ENCODE measurements around the gene DHRSX.

The DHRSX gene

DNA sequence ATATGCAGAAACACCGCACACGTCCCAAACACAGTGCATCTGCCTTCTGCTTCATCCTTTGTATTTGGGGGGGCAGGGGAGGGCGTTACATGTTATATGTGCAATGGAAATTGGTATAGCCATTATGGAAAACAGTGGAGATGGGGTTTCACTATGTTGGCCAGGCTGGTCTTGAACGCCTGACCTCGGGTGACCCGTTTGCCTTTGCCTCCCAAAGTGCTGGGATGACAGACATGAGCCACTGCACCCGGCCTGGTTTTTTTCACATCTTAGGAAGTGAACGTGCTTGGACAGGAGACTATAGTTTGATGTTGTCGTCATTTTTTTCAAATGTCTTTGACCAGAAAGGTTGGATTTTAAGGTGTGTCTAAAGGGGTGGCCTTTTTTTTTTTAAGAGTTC lies 88.6 kb downstream of the DHRSX start:
- no peak for ATAC-seq
- TF ChIP-seq ZC3H10 (CRISPR knock-in tag; IDR thresholded peaks at IDR 0.05) (no peak), ZNF70 (CRISPR knock-in tag; IDR thresholded peaks at IDR 0.05) (no peak), ESRRG (CRISPR knock-in tag; IDR thresholded peaks at IDR 0.05) (no peak), PATZ1 (CRISPR knock-in tag; IDR thresholded peaks at IDR 0.05; ENCODE audit: borderline replicate concordance) (no peak), PPARA (CRISPR knock-in tag; IDR thresholded peaks at IDR 0.05; ENCODE audit: borderline replicate concordance) (no peak), ZFP3 (CRISPR knock-in tag; IDR thresholded peaks at IDR 0.05) (no peak), ARNTL (CRISPR knock-in tag; IDR thresholded peaks at IDR 0.05; ENCODE audit: borderline replicate concordance, low read depth) (no peak), CSDC2 (CRISPR knock-in tag; IDR thresholded peaks at IDR 0.05) (no peak), CREB5 (CRISPR knock-in tag; IDR thresholded peaks at IDR 0.05; ENCODE audit: low read depth) (no peak), CSRNP3 (CRISPR knock-in tag; IDR thresholded peaks at IDR 0.05) (no peak), RARB (CRISPR knock-in tag; IDR thresholded peaks at IDR 0.05) (no peak), ZNF8 (CRISPR knock-in tag; IDR thresholded peaks at IDR 0.05) (no peak), SNAI2 (CRISPR knock-in tag; IDR thresholded peaks at IDR 0.05) (no peak), BACH2 (CRISPR knock-in tag; IDR thresholded peaks at IDR 0.05; ENCODE audit: borderline replicate concordance) (no peak)
- TF ChIP-seq, protein P1, sequence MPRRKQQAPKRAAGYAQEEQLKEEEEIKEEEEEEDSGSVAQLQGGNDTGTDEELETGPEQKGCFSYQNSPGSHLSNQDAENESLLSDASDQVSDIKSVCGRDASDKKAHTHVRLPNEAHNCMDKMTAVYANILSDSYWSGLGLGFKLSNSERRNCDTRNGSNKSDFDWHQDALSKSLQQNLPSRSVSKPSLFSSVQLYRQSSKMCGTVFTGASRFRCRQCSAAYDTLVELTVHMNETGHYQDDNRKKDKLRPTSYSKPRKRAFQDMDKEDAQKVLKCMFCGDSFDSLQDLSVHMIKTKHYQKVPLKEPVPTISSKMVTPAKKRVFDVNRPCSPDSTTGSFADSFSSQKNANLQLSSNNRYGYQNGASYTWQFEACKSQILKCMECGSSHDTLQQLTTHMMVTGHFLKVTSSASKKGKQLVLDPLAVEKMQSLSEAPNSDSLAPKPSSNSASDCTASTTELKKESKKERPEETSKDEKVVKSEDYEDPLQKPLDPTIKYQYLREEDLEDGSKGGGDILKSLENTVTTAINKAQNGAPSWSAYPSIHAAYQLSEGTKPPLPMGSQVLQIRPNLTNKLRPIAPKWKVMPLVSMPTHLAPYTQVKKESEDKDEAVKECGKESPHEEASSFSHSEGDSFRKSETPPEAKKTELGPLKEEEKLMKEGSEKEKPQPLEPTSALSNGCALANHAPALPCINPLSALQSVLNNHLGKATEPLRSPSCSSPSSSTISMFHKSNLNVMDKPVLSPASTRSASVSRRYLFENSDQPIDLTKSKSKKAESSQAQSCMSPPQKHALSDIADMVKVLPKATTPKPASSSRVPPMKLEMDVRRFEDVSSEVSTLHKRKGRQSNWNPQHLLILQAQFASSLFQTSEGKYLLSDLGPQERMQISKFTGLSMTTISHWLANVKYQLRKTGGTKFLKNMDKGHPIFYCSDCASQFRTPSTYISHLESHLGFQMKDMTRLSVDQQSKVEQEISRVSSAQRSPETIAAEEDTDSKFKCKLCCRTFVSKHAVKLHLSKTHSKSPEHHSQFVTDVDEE (CRISPR knock-in tag; IDR thresholded peaks at IDR 0.05): no peak
- TF ChIP-seq, protein P2, sequence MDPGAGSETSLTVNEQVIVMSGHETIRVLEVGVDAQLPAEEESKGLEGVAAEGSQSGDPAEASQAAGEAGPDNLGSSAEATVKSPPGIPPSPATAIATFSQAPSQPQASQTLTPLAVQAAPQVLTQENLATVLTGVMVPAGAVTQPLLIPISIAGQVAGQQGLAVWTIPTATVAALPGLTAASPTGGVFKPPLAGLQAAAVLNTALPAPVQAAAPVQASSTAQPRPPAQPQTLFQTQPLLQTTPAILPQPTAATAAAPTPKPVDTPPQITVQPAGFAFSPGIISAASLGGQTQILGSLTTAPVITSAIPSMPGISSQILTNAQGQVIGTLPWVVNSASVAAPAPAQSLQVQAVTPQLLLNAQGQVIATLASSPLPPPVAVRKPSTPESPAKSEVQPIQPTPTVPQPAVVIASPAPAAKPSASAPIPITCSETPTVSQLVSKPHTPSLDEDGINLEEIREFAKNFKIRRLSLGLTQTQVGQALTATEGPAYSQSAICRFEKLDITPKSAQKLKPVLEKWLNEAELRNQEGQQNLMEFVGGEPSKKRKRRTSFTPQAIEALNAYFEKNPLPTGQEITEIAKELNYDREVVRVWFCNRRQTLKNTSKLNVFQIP (CRISPR knock-in tag; IDR thresholded peaks at IDR 0.05; ENCODE audit: borderline replicate concordance, low read depth): no peak

DNA sequence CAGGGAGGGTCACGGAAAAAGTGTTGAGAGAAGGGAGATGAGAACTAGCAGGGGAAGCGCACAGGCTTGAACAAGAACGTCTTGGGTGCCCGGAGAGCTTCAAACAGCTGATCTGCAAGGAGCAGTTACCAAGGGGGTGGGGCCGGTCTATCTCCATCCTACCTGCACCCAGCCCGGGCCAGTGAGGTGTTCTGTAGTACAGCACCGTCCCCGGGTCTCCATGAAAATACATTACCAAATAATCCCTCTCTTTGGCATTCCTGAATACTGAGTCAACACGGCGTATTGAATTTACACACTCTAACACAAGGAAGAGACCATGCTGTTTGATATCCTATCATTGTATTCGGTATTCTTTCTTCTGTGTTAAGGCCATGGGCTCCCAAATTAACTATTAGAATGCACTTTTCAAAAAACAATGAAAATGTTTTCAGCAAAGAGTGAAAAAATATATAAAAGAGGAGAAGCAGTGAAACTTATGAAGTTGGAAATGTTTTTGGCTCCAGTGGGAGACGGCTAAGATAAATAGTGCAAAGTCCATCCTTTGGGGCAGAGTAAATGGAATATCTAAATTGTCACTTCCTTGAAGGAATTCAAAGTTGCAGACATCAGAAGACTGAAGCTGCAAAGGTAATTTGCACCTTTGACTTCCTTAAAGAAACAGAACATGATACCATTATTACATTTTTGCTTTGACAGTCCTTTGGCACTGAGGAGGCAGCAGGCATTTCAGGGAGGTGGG lies 90.3 kb downstream of the DHRSX start:
- no peak for ATAC-seq
- no peak for TF ChIP-seq PPARA (CRISPR knock-in tag; IDR thresholded peaks at IDR 0.05; ENCODE audit: borderline replicate concordance)

GRCh38 chrX:2409796-2410195 lies 91.0 kb downstream of the DHRSX start:
- no peak for ATAC-seq
- TF ChIP-seq ZFP30 (CRISPR knock-in tag; IDR thresholded peaks at IDR 0.05): no peak
- TF ChIP-seq PATZ1 (CRISPR knock-in tag; IDR thresholded peaks at IDR 0.05; ENCODE audit: borderline replicate concordance): no peak
- no peak for TF ChIP-seq CSRNP3 (CRISPR knock-in tag; IDR thresholded peaks at IDR 0.05)
- TF ChIP-seq CREB5 (CRISPR knock-in tag; IDR thresholded peaks at IDR 0.05; ENCODE audit: low read depth): no peak
- TF ChIP-seq ISL1 (CRISPR knock-in tag; IDR thresholded peaks at IDR 0.05): no peak
- TF ChIP-seq, protein P2 (CRISPR knock-in tag; IDR thresholded peaks at IDR 0.05; ENCODE audit: borderline replicate concordance, low read depth): no peak
- TF ChIP-seq ESRRG (CRISPR knock-in tag; IDR thresholded peaks at IDR 0.05): no peak

All from SK-N-SH treated with all-trans-retinoic acid at 6 μM for 48 hours (cell line).